NCI-H526 (cell line): ENCODE measurements around the gene GLI3.
A peak's percentile ranks its signal among the peaks of the same experiment; 100 is the strongest.

Source experiments
- DNase-seq, 2 experiments: peaks; one replicate each; lab custom pipeline; 2025; lab: John Stamatoyannopoulos, UW

The GLI3 gene

GRCh38 chr7:42105554-42106358 is 131.3 kb downstream of the GLI3 start:
- DNase-seq, result no peak

- DNase-seq, result no peak
Measured at GRCh38 chr7:42104694-42105093, 132.3 kb downstream of the GLI3 start.

- DNase-seq, result no peak
Measured at GRCh38 chr7:42104231-42104630, 132.8 kb downstream of the GLI3 start.

GRCh38 chr7:42103456-42103855 is 133.6 kb downstream of the GLI3 start:
- no peak for DNase-seq

- DNase-seq, result no peak
Measured at GRCh38 chr7:42103020-42103419, 134.0 kb downstream of the GLI3 start.

GRCh38 chr7:42102301-42102700 is 134.7 kb downstream of the GLI3 start:
- DNase-seq, result no peak

- no peak for DNase-seq
Measured at GRCh38 chr7:42100156-42100508, 136.9 kb downstream of the GLI3 start.

GRCh38 chr7:42099470-42100155 is 137.4 kb downstream of the GLI3 start:
- DNase-seq, result no peak

- no peak for DNase-seq
Measured at GRCh38 chr7:42099066-42099465, 137.9 kb downstream of the GLI3 start.

- no peak for DNase-seq
Measured at GRCh38 chr7:42097752-42098151, 139.3 kb downstream of the GLI3 start.

- no peak for DNase-seq
Measured at GRCh38 chr7:42096681-42097561, 140.1 kb downstream of the GLI3 start.

GRCh38 chr7:42096268-42096667 is 140.7 kb downstream of the GLI3 start:
- DNase-seq, result no peak

- no peak for DNase-seq
Measured at GRCh38 chr7:42095791-42096190, 141.2 kb downstream of the GLI3 start.

GRCh38 chr7:42093349-42093905 is 143.6 kb downstream of the GLI3 start:
- DNase-seq, result no peak

GRCh38 chr7:42091461-42092291 is 145.3 kb downstream of the GLI3 start:
- DNase-seq, result peak; percentile 52 to 54

GRCh38 chr7:42090806-42091205 is 146.2 kb downstream of the GLI3 start:
- no peak for DNase-seq

GRCh38 chr7:42090056-42090455 is 147.0 kb downstream of the GLI3 start:
- no peak for DNase-seq

GRCh38 chr7:42087616-42088015 is 149.4 kb downstream of the GLI3 start:
- DNase-seq, result no peak

GRCh38 chr7:42085531-42085930 is 151.5 kb downstream of the GLI3 start:
- DNase-seq, result no peak

GRCh38 chr7:42084263-42084662 is 152.7 kb downstream of the GLI3 start:
- DNase-seq, result no peak

- DNase-seq, result no peak
Measured at GRCh38 chr7:42083284-42083683, 153.7 kb downstream of the GLI3 start.
